HUES6 (cell line): ENCODE data around the gene ARL15.

ENCODE experiments used
- H3K27ac ChIP-seq: 2 replicates; pipeline ENCODE4 v1.7.0; 2013; ENCODE audit warnings: low read depth, mild to moderate bottlenecking, low read length, inconsistent platforms
- H3K27me3 ChIP-seq: 2 replicates; pipeline ENCODE4 v1.6.1; 2013; ENCODE audit warnings: low read length; ENCODE audit not compliant: control insufficient read depth, insufficient read depth
- H3K36me3 ChIP-seq: 2 replicates; pipeline ENCODE4 v1.6.1; 2013; ENCODE audit warnings: low read length; ENCODE audit not compliant: control insufficient read depth, insufficient read depth
- H3K4me1 ChIP-seq: 2 replicates; pipeline ENCODE4 v1.6.1; 2013; ENCODE audit warnings: low read length; ENCODE audit not compliant: control insufficient read depth, insufficient read depth
- H3K4me3 ChIP-seq: 2 replicates; pipeline ENCODE4 v1.5.1; 2013; ENCODE audit warnings: low read depth, low read length
- H3K9ac ChIP-seq: one replicate; pipeline ENCODE4 v1.6.1; 2013; ENCODE audit warnings: mild to moderate bottlenecking, low read length
- H3K9me3 ChIP-seq: 2 replicates; pipeline ENCODE4 v1.6.1; 2013; ENCODE audit warnings: low read depth, low read length; ENCODE audit not compliant: control insufficient read depth, insufficient read depth

The ARL15 gene

GRCh38 chr5:54329731-54330709 is 19.6 kb upstream of the ARL15 start:
- H3K4me3 ChIP-seq = no peak overlapping the region
- H3K27ac ChIP-seq = no peak overlapping the region
- no peaks in the 10 kb centered on the region for H3K36me3 ChIP-seq
- H3K9me3 ChIP-seq = no peaks in the 10 kb centered on the region
- peaks cover 6% of the 10 kb centered on the region for H3K4me1 ChIP-seq
- no peak overlapping the region for H3K9ac ChIP-seq
- no peaks in the 10 kb centered on the region for H3K27me3 ChIP-seq

GRCh38 chr5:54326662-54327270 is 16.4 kb upstream of the ARL15 start:
- H3K27ac ChIP-seq = no peak overlapping the region

GRCh38 chr5:54325610-54326311 is 15.4 kb upstream of the ARL15 start:
- Histone ChIP-seq H3K9me3 (no peaks in the 10 kb centered on the region), H3K4me3 (no peak overlapping the region), H3K4me1 (peaks cover 19% of the 10 kb centered on the region), H3K9ac (no peak overlapping the region), H3K27ac (no peak overlapping the region), H3K27me3 (no peaks in the 10 kb centered on the region), H3K36me3 (no peaks in the 10 kb centered on the region)

More at GRCh38 chr5:54326662-54327270, 16.4 kb upstream of the ARL15 start:
- H3K27me3 ChIP-seq = no peaks in the 10 kb centered on the region
- peaks cover 19% of the 10 kb centered on the region for H3K4me1 ChIP-seq
- no peaks in the 10 kb centered on the region for H3K36me3 ChIP-seq
- no peak overlapping the region for H3K9ac ChIP-seq
- H3K9me3 ChIP-seq = no peaks in the 10 kb centered on the region
- no peak overlapping the region for H3K4me3 ChIP-seq

GRCh38 chr5:54325272-54325609 is 14.9 kb upstream of the ARL15 start:
- Histone ChIP-seq H3K27me3 (no peaks in the 10 kb centered on the region), H3K9ac (no peak overlapping the region), H3K36me3 (no peaks in the 10 kb centered on the region), H3K27ac (no peak overlapping the region), H3K9me3 (no peaks in the 10 kb centered on the region), H3K4me1 (peaks cover 19% of the 10 kb centered on the region), H3K4me3 (no peak overlapping the region)

GRCh38 chr5:54324651-54325271 is 14.4 kb upstream of the ARL15 start:
- Histone ChIP-seq H3K27ac (no peak overlapping the region), H3K9ac (no peak overlapping the region), H3K4me3 (no peak overlapping the region), H3K9me3 (no peaks in the 10 kb centered on the region), H3K4me1 (peaks cover 19% of the 10 kb centered on the region), H3K36me3 (no peaks in the 10 kb centered on the region), H3K27me3 (no peaks in the 10 kb centered on the region)

- no peaks in the 10 kb centered on the region for H3K9me3 ChIP-seq
- no peaks in the 10 kb centered on the region for H3K27me3 ChIP-seq
- H3K4me3 ChIP-seq = no peak overlapping the region
- no peak overlapping the region for H3K9ac ChIP-seq
- no peak overlapping the region for H3K27ac ChIP-seq
- H3K36me3 ChIP-seq = no peaks in the 10 kb centered on the region
- H3K4me1 ChIP-seq = peaks cover 19% of the 10 kb centered on the region
These were observed 13.1 kb upstream of the ARL15 start for GRCh38 chr5:54323495-54323894.

- Histone ChIP-seq H3K4me1 (peaks cover 16% of the 10 kb centered on the region), H3K27me3 (no peaks in the 10 kb centered on the region), H3K27ac (no peak overlapping the region), H3K36me3 (no peaks in the 10 kb centered on the region), H3K9me3 (no peaks in the 10 kb centered on the region), H3K4me3 (no peak overlapping the region), H3K9ac (no peak overlapping the region)
These were observed 9.9 kb upstream of the ARL15 start for GRCh38 chr5:54320256-54320655.

- no peak overlapping the region for H3K27ac ChIP-seq
- H3K4me3 ChIP-seq = no peak overlapping the region
- H3K27me3 ChIP-seq = peaks cover 7% of the 10 kb centered on the region
- H3K9ac ChIP-seq = no peak overlapping the region
- H3K36me3 ChIP-seq = no peaks in the 10 kb centered on the region
- no peaks in the 10 kb centered on the region for H3K9me3 ChIP-seq
- no peaks in the 10 kb centered on the region for H3K4me1 ChIP-seq
These were observed 7.3 kb upstream of the ARL15 start for GRCh38 chr5:54317511-54318260.

- Histone ChIP-seq H3K27me3 (peaks cover 13% of the 10 kb centered on the region), H3K36me3 (no peaks in the 10 kb centered on the region), H3K9ac (no peak overlapping the region), H3K4me3 (no peak overlapping the region), H3K27ac (no peak overlapping the region), H3K4me1 (0 out of 2 replicates have a peak, but pooled peaks cover 3% of the 10 kb centered on the region), H3K9me3 (no peaks in the 10 kb centered on the region)
These were observed 5.6 kb upstream of the ARL15 start for GRCh38 chr5:54315736-54316528.
